Measurements from ENCODE around the gene SOCS1. TPM values are rescaled to one million over a fixed set of nuclear protein-coding genes. Genes with fewer than 3 reads are reported as not detected.
"Not testable (repeated sequence)": the region's sequence is repeated elsewhere in the genome, so short reads cannot be mapped to it uniquely, and the experiment has no call there.

The SOCS1 gene
- total and polyA plus RNA-seq, 2 experiments from 2014 or later: 13.1 to 18.6 TPM

- no peak overlapping the region for H2AFZ ChIP-seq
- H3K27ac ChIP-seq: peak overlapping the region; percentile 1
- 90% methylated on average over 4 of the region's 4 CpGs for whole genome bisulfite sequencing (ENCODE audit: low lambda C conversion rate, missing lambda C conversion rate)
- no peaks in the 10 kb centered on the region for H3K27me3 ChIP-seq
- H3K4me3 ChIP-seq: no peak overlapping the region
- no peaks in the 10 kb centered on the region for H3K9me3 ChIP-seq (ENCODE audit: low read depth)
- no peak overlapping the region for H3K4me2 ChIP-seq
- TF ChIP-seq EZH2 (IDR thresholded peaks at IDR 0.05; ENCODE audit: borderline replicate concordance) (no peak), EZH2phosphoT487 (IDR thresholded peaks at IDR 0.05; ENCODE audit: low read depth, severe bottlenecking, unreplicated experiment) (no peak), CTCF (IDR thresholded peaks at IDR 0.05; ENCODE audit: poor library complexity) (no peak)
- peaks cover 31% of the 10 kb centered on the region for H3K4me1 ChIP-seq (ENCODE audit: insufficient read depth)
- H3K9me2 ChIP-seq (replicated peaks; ENCODE audit: insufficient read depth): no peaks in the 10 kb centered on the region
- no peaks in the 10 kb centered on the region for H4K20me1 ChIP-seq (ENCODE audit: insufficient read depth, poor library complexity, severe bottlenecking)
- no peak for DNase-seq (ENCODE audit: low spot score)
- H3K36me3 ChIP-seq (replicated peaks; ENCODE audit: insufficient read depth, low read depth): no peaks in the 10 kb centered on the region
- no peaks in the 10 kb centered on the region for H3K79me2 ChIP-seq
Measured at GRCh38 chr16:11301645-11302501, 45.9 kb upstream of the SOCS1 start.

- Histone ChIP-seq H3K9me3 (ENCODE audit: low read depth) (no peaks in the 10 kb centered on the region), H3K36me3 (replicated peaks; ENCODE audit: insufficient read depth, low read depth) (no peaks in the 10 kb centered on the region), H3K79me2 (no peaks in the 10 kb centered on the region), H3K4me1 (ENCODE audit: insufficient read depth) (peaks cover 44% of the 10 kb centered on the region), H3K27me3 (no peaks in the 10 kb centered on the region), H2AFZ (no peak overlapping the region), H3K4me3 (no peak overlapping the region), H3K27ac (no peak overlapping the region), H4K20me1 (ENCODE audit: insufficient read depth, poor library complexity, severe bottlenecking) (no peaks in the 10 kb centered on the region), H3K4me2 (no peak overlapping the region), H3K9me2 (replicated peaks; ENCODE audit: insufficient read depth) (no peaks in the 10 kb centered on the region)
- no peak for TF ChIP-seq EZH2phosphoT487 (IDR thresholded peaks at IDR 0.05; ENCODE audit: low read depth, severe bottlenecking, unreplicated experiment)
- no peak for TF ChIP-seq CTCF (IDR thresholded peaks at IDR 0.05; ENCODE audit: poor library complexity)
- no peak for TF ChIP-seq EZH2 (IDR thresholded peaks at IDR 0.05; ENCODE audit: borderline replicate concordance)
- no peak for DNase-seq (ENCODE audit: low spot score)
- 80% methylated on average over 7 of the region's 7 CpGs for WGBS (ENCODE audit: low lambda C conversion rate, missing lambda C conversion rate)
Measured at GRCh38 chr16:11300560-11300892, 44.5 kb upstream of the SOCS1 start.

- H3K27ac ChIP-seq: no peak overlapping the region
- H3K4me2 ChIP-seq: no peak overlapping the region
- WGBS (ENCODE audit: low lambda C conversion rate, missing lambda C conversion rate): 79% methylated on average over 6 of the region's 6 CpGs
- H3K27me3 ChIP-seq: no peaks in the 10 kb centered on the region
- no peaks in the 10 kb centered on the region for H3K9me3 ChIP-seq (ENCODE audit: low read depth)
- no peaks in the 10 kb centered on the region for H4K20me1 ChIP-seq (ENCODE audit: insufficient read depth, poor library complexity, severe bottlenecking)
- no peaks in the 10 kb centered on the region for H3K36me3 ChIP-seq (replicated peaks; ENCODE audit: insufficient read depth, low read depth)
- H3K4me1 ChIP-seq (ENCODE audit: insufficient read depth): peaks cover 48% of the 10 kb centered on the region
- DNase-seq (ENCODE audit: low spot score): no peak
- TF ChIP-seq EZH2phosphoT487 (IDR thresholded peaks at IDR 0.05; ENCODE audit: low read depth, severe bottlenecking, unreplicated experiment) (no peak), CTCF (IDR thresholded peaks at IDR 0.05; ENCODE audit: poor library complexity) (no peak), EZH2 (IDR thresholded peaks at IDR 0.05; ENCODE audit: borderline replicate concordance) (no peak)
- no peak overlapping the region for H2AFZ ChIP-seq
- H3K79me2 ChIP-seq: no peaks in the 10 kb centered on the region
- no peaks in the 10 kb centered on the region for H3K9me2 ChIP-seq (replicated peaks; ENCODE audit: insufficient read depth)
- H3K4me3 ChIP-seq: no peak overlapping the region
Measured at GRCh38 chr16:11299865-11300559, 44.0 kb upstream of the SOCS1 start.

GRCh38 chr16:11298950-11299547 is 43.0 kb upstream of the SOCS1 start:
- H2AFZ ChIP-seq; H3K9me2 ChIP-seq (replicated peaks; ENCODE audit: insufficient read depth); H3K4me3 ChIP-seq; H3K79me2 ChIP-seq; H3K9me3 ChIP-seq (ENCODE audit: low read depth); H3K27ac ChIP-seq; H3K27me3 ChIP-seq; H4K20me1 ChIP-seq (ENCODE audit: insufficient read depth, poor library complexity, severe bottlenecking); DNase-seq (ENCODE audit: low spot score); H3K4me2 ChIP-seq; H3K36me3 ChIP-seq (replicated peaks; ENCODE audit: insufficient read depth, low read depth): not testable (repeated sequence)
- H3K4me1 ChIP-seq (ENCODE audit: insufficient read depth): peaks cover 48% of the 10 kb centered on the region
- WGBS (ENCODE audit: low lambda C conversion rate, missing lambda C conversion rate): 85% methylated on average over 13 of the region's 13 CpGs
